Ectodermal cell (in vitro differentiated cells): Measurements from ENCODE around the gene GPC3.

Experiments used
- H3K27ac ChIP-seq: 2 replicates; pipeline ENCODE4 v1.7.0; 2013; ENCODE audit warnings: mild to moderate bottlenecking, low read depth, low read length; ENCODE audit not compliant: insufficient read depth, poor library complexity, severe bottlenecking
- H3K27me3 ChIP-seq: 2 replicates; pipeline ENCODE4 v1.7.0; 2013; ENCODE audit warnings: mild to moderate bottlenecking, low read length; ENCODE audit not compliant: insufficient read depth, control insufficient read depth, poor library complexity, severe bottlenecking
- H3K36me3 ChIP-seq: one replicate; pipeline ENCODE4 v1.7.0; 2013; ENCODE audit warnings: low read length; ENCODE audit not compliant: control insufficient read depth, insufficient read depth
- H3K4me1 ChIP-seq: one replicate; pipeline ENCODE4 v1.7.0; 2013; ENCODE audit warnings: low read length; ENCODE audit not compliant: control insufficient read depth, insufficient read depth
- H3K4me3 ChIP-seq: 2 replicates; pipeline ENCODE4 v1.7.0; 2013; ENCODE audit warnings: low read depth, low read length, control low read depth; ENCODE audit not compliant: insufficient read depth
- H3K9me3 ChIP-seq: 2 replicates; pipeline ENCODE4 v1.7.0; 2013; ENCODE audit warnings: mild to moderate bottlenecking, low read length, moderate library complexity; ENCODE audit not compliant: control insufficient read depth
- WGBS, 2 experiments: methylation state at CpG; one replicate each; pipeline ENCODE4 v1.1.7; 2013; ENCODE audit warnings: missing lambda C conversion rate in 2 of 2; 5-methylcytosine and 5-hydroxymethylcytosine counted together

Gene GPC3

DNA sequence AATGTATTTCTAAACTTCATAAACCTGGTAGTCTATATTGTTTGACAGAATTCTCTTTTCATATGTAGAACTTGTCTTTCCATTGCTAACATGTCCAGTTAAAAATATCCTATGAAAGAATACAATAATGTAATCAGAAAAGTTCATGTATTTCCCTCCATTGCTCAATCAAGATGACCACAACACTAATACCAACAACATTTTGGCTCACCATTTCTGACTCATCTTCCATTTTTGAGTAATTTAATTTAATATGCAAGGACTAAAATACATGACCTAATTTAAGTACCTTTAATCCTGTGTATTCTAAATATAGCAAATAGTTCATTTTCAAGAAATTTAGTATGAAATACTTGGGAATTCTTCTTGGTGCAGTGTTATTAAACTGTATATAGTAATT is 330.6 kb downstream of the GPC3 start:
- H3K27ac ChIP-seq: no peak overlapping the region
- no peaks in the 10 kb centered on the region for H3K9me3 ChIP-seq
- no peak overlapping the region for H3K4me3 ChIP-seq
- no peaks in the 10 kb centered on the region for H3K36me3 ChIP-seq
- no peaks in the 10 kb centered on the region for H3K4me1 ChIP-seq
- no peaks in the 10 kb centered on the region for H3K27me3 ChIP-seq

DNA sequence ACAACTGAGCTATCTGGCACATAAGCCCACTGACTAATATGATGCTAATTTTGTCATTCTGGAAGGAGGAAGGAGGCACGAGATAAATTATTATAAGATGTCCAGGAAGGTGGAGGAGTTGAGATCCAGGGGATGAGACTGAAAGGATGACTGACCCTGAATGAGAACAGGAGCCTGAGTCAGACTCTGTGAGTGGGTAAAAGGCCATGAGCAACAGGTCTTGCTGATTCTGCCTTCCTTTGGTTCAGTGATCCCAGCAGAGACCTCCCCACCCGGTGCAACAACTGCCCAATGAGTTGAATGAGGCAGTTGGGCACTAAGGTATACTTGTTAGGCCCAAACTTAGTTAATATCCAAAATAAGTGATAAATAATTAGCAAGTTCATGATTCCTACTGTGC is 332.0 kb downstream of the GPC3 start:
- H3K4me3 ChIP-seq: no peak overlapping the region
- H3K27me3 ChIP-seq: no peaks in the 10 kb centered on the region
- 97 to 100% methylated on average over 2 of the region's 2 CpGs for WGBS, 2 experiments
- H3K9me3 ChIP-seq: no peaks in the 10 kb centered on the region
- no peak overlapping the region for H3K27ac ChIP-seq
- H3K4me1 ChIP-seq: peaks cover 9% of the 10 kb centered on the region
- H3K36me3 ChIP-seq: no peaks in the 10 kb centered on the region

DNA sequence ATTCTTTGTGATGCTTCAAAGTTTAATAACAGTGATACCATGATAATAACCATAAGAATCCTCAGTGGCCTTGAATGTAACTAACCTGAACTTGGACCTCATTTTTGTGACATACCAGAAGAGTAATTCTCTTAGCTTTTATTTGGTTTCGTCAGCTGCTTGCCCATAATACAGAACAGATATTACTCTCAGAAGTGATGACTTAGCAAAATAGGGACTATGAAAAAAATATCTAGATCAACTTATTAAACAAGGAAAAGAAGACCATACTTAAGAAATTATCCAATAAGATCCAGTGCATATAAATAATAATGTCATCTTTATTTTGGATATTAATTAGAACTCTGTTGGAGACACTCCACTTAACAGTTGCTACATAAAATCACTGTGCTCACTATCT is 333.2 kb downstream of the GPC3 start:
- H3K27me3 ChIP-seq: no peaks in the 10 kb centered on the region
- no peaks in the 10 kb centered on the region for H3K9me3 ChIP-seq
- no peak overlapping the region for H3K27ac ChIP-seq
- no peaks in the 10 kb centered on the region for H3K36me3 ChIP-seq
- H3K4me1 ChIP-seq: peaks cover 9% of the 10 kb centered on the region
- WGBS, 2 experiments: 100% methylated on average over 1 of the region's 1 CpG; no CpG with 5 or more reads in 1 of the 2 experiments
- no peak overlapping the region for H3K4me3 ChIP-seq

DNA sequence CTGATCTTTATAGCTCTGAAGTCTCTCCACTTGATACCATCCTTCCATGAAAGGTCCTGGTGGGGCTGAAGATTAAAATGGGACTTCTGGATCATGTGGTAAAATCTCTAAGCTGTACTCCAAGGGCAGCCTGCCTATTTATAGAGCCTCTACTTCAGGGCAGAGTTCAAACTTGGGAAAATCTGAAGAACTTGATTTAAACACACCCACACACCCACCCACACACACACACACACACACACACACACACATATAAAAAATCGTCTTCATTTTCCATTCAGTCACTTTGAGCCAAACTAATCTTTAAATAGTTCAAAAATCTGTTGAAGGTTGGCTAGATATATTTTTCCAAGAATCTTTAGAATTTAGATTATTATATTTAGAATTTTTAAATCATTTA is 335.2 kb downstream of the GPC3 start:
- Histone ChIP-seq H3K4me3 (no peak overlapping the region), H3K36me3 (no peaks in the 10 kb centered on the region), H3K4me1 (peaks cover 9% of the 10 kb centered on the region), H3K9me3 (no peaks in the 10 kb centered on the region), H3K27me3 (no peaks in the 10 kb centered on the region), H3K27ac (no peak overlapping the region)
- WGBS, 2 experiments: 80% methylated on average over 1 of the region's 1 CpG; no CpG with 5 or more reads in 1 of the 2 experiments

DNA sequence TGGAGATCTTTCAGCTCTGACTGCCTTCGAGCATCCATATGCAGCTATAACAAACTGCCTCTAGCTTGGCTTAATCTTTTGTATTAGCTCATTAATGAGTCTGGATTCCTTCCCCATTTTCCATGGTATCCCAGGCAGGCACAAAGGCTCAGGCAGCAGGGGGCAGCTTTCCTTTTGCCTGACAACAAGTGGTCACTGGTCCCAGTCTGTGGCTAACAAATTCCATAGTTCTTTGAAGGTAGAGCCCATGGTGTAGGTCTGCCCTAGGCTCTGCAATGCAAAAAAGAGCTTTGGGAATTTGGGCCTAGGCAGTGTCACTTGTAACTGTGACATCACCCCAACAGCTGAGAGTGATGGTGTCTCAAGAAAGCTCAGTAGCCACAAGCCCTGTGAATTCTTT is 335.7 kb downstream of the GPC3 start:
- peak overlapping the region; percentile 72 for H3K27ac ChIP-seq

DNA sequence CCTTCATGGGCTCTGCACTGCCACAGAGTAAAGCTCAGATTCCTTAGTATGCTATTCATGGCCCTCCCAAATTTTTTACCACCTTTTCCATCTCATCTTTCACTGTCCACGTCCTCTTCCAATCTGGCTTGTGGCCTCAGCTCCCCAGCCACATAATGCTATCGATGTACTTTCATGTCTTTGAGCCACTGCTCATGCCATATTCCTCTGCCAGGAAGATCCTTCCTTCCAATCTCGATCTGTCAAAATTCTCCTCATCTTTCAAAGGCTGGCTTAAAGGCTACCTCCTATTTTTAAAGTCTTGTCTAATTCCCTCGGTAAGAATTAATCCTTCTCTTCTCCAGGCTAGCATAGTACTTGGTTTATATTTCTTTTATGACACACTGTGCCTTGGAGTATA is 336.8 kb downstream of the GPC3 start:
- no peaks in the 10 kb centered on the region for H3K9me3 ChIP-seq
- no peak overlapping the region for H3K27ac ChIP-seq
- H3K4me3 ChIP-seq: no peak overlapping the region
- no peaks in the 10 kb centered on the region for H3K27me3 ChIP-seq
- no peaks in the 10 kb centered on the region for H3K36me3 ChIP-seq
- WGBS, 2 experiments: 84 to 86% methylated on average over 3 to 4 of the region's 4 CpGs
- H3K4me1 ChIP-seq: peaks cover 9% of the 10 kb centered on the region

More for the DNA sequence above, 335.7 kb downstream of the GPC3 start:
- Histone ChIP-seq H3K4me1 (peaks cover 9% of the 10 kb centered on the region), H3K27me3 (no peaks in the 10 kb centered on the region), H3K9me3 (no peaks in the 10 kb centered on the region), H3K4me3 (no peak overlapping the region), H3K36me3 (no peaks in the 10 kb centered on the region)
- 0 to 8% methylated on average over 1 of the region's 1 CpG for WGBS, 2 experiments

DNA sequence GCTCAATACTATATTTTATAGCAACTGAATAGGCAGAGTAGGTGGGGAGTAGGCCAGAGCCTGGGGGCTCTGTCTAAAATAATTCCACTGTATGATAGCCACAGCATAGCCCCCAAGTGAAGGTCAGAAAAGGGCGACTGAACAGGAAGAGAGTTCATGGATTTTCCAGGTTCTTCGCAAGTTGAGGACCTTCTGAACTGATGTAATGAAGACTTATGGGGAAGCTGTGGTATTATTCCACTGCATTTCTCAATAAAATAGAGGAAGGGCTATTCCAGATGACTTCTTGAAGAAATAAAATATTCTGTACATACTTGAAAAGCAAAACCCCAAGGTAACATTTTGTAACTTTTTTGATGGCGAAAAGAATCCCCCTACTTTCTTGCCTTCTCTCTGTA is 338.7 kb downstream of the GPC3 start:
- Histone ChIP-seq H3K36me3 (no peaks in the 10 kb centered on the region), H3K27ac (no peak overlapping the region), H3K27me3 (no peaks in the 10 kb centered on the region), H3K4me3 (no peak overlapping the region), H3K9me3 (no peaks in the 10 kb centered on the region), H3K4me1 (peaks cover 9% of the 10 kb centered on the region)
- 85 to 96% methylated on average over 3 of the region's 3 CpGs for WGBS, 2 experiments

DNA sequence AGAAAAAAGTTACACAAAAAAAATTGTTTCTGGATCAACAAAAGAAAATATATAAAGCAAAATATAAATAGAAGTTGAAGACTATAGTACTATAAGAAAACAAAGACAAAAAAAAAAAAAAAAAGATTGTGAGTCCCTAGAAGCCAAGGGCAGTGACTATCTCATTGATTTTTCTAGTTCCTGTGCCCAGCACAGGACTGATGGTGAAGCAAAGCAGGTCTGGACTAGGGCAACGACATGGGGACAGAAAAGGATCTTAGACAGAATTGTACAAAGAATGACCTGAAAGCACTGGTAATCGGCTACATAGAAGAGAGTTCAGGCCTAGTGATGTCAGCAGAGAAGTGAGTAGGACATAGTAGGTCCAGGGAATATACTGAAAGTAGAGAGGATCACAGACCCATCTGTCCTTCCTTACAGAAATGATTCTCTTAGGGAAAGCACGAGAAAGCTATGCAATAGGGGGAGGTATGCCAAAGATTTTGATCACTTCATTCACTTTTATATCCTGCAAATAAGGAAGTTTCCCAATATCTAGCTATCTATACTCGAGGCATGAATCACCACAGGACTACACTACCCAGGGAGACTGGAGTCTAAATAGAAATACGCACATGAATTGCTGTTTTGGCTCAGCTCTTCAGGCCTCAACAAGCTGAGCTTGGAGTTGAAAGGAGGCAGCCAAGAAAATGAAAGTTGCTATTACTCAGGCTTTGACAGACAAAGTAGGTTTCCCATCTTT is 339.2 kb downstream of the GPC3 start:
- Histone ChIP-seq H3K27ac (no peak overlapping the region), H3K4me1 (peaks cover 9% of the 10 kb centered on the region), H3K36me3 (no peaks in the 10 kb centered on the region), H3K27me3 (no peaks in the 10 kb centered on the region), H3K9me3 (no peaks in the 10 kb centered on the region), H3K4me3 (no peak overlapping the region)
- 89 to 93% methylated on average over 4 to 5 of the region's 5 CpGs for WGBS, 2 experiments

DNA sequence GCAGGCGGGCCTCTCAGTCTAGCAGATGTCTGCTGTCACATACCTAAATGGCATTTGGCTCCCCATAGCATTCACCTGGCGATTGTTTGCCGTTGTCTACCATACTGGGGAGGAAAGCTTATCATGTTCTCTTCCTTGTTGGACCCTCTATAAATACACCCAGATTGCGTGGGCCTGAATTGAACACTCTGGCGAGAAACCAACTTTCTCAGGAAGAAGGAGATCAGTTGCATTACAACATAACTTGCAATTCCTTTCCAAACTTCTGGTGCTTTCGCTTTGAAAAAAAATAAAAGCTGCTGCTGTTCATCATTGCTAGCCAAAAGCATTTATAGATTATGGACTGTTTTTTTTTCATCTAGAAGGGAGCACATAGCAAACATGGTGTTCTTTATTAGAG is 340.1 kb downstream of the GPC3 start:
- Histone ChIP-seq H3K27ac (no peak overlapping the region), H3K4me1 (peaks cover 9% of the 10 kb centered on the region), H3K27me3 (no peaks in the 10 kb centered on the region), H3K9me3 (no peaks in the 10 kb centered on the region), H3K36me3 (no peaks in the 10 kb centered on the region), H3K4me3 (no peak overlapping the region)
- WGBS, 2 experiments: 93 to 94% methylated on average over 6 of the region's 6 CpGs

DNA sequence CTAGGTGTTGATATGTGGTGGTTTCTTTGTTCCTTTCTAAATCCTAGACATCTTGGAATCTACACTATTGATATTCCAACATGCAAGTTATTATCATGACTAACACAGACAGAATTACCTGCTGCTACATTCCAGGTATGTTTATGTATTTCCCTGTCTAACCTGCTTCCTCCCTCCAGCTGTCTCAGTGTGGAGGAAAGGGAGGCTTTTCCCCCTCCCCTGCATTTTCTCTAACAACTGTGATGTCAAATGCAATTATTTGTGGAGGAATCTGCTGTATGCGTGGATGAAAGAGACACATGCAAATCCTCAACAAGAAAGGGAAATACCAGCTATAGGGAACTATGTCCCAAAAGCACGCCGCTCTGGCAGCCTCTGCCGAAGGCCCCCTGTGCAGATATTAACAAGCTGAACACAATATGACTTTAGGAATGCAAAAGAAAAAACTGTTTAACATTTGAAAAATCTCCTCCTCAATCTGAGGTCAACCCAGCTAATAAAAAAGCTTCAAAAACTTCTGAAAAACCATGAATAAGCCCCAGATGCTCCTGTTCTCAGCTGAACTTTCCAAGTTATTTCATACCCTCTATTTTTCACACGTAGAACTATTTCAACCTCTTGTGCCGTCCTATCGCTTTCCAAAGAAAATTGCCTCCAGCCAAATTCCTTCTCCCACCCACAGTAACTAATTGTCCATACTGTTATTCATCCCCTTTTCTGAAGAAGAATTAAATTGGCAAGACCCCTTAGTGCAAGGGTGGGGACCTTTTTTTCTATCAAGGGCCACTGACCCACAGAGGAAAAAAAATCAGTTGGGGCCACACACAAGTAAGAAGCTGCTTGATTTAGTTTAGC is 345.0 kb downstream of the GPC3 start:
- 2 to 12% methylated on average over 7 of the region's 7 CpGs for WGBS, 2 experiments
- Histone ChIP-seq H3K4me1 (peaks cover 5% of the 10 kb centered on the region), H3K9me3 (no peaks in the 10 kb centered on the region), H3K27ac (peak overlapping the region; percentile 55), H3K4me3 (no peak overlapping the region), H3K27me3 (no peaks in the 10 kb centered on the region), H3K36me3 (no peaks in the 10 kb centered on the region)
